ENCODE measurements around the gene BLTP3B. TPM values are rescaled to one million over a fixed set of nuclear protein-coding genes. Genes with fewer than 3 reads are reported as not detected.

BLTP3B gene
- total RNA-seq, 4 donors from 2014 or later: 18.6 to 27.3 (median 22.2) TPM

- Histone ChIP-seq H3K4me1 (no peaks in the 10 kb centered on the region), H3K4me3 (no peak overlapping the region), H3K27me3 (no peaks in the 10 kb centered on the region), H3K36me3 (no peaks in the 10 kb centered on the region), H3K9me3 (no peaks in the 10 kb centered on the region), H3K27ac (no peak overlapping the region)
- TF ChIP-seq POLR2A (IDR thresholded peaks at IDR 0.05) (no peak), EP300 (IDR thresholded peaks at IDR 0.05) (no peak), CTCF (IDR thresholded peaks at IDR 0.05) (no peak), POLR2AphosphoS5 (IDR thresholded peaks at IDR 0.05) (no peak)
- DNase-seq (ENCODE audit: low spot score in 2 of 2): peak in 1 of 2 donors; percentile 26
- 100% methylated on average over 2 of the region's 2 CpGs for WGBS
Observed at GRCh38 chr12:100151769-100152168, 9.1 kb upstream of the BLTP3B start.

GRCh38 chr12:100146252-100146651, 3.6 kb upstream of the BLTP3B start:
- no peak for DNase-seq (ENCODE audit: low spot score in 2 of 2)
- H3K4me1 ChIP-seq: peaks cover 6% of the 10 kb centered on the region
- no peaks in the 10 kb centered on the region for H3K27me3 ChIP-seq
- H3K9me3 ChIP-seq: no peaks in the 10 kb centered on the region
- WGBS: 97% methylated on average over 2 of the region's 2 CpGs
- H3K36me3 ChIP-seq: no peaks in the 10 kb centered on the region
- H3K4me3 ChIP-seq: no peak overlapping the region
- no peak overlapping the region for H3K27ac ChIP-seq
- TF ChIP-seq POLR2AphosphoS5 (IDR thresholded peaks at IDR 0.05): no peak
- no peak for TF ChIP-seq EP300 (IDR thresholded peaks at IDR 0.05)
- TF ChIP-seq POLR2A (IDR thresholded peaks at IDR 0.05): no peak
- TF ChIP-seq CTCF (IDR thresholded peaks at IDR 0.05): no peak

DNA sequence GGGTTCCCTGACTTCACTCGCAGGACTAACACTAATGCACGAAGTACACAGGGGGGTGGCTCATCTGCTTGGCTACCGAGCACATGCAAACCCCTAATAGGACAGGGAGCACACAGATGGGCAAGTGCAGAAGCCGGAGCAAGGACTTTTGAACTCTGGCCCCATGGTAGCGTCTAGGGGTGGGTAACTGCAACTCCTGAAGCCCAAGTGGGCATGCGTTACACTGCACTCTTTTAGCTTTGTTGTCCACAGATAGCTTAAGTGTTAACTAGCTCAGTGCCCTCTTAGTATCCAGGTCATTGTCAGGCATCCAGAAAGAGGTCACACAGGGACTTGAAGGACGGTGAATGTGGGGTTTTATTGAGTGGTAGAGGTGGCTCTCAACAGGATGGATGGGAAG, 3.0 kb upstream of the BLTP3B start:
- H3K27ac ChIP-seq: no peak overlapping the region
- H3K4me1 ChIP-seq: peaks cover 11% of the 10 kb centered on the region
- 93% methylated on average over 7 of the region's 7 CpGs for WGBS
- H3K36me3 ChIP-seq: no peaks in the 10 kb centered on the region
- H3K27me3 ChIP-seq: no peaks in the 10 kb centered on the region
- DNase-seq (ENCODE audit: low spot score in 2 of 2): no peak
- no peaks in the 10 kb centered on the region for H3K9me3 ChIP-seq
- TF ChIP-seq EP300 (IDR thresholded peaks at IDR 0.05) (no peak), CTCF (IDR thresholded peaks at IDR 0.05) (no peak), POLR2AphosphoS5 (IDR thresholded peaks at IDR 0.05) (no peak), POLR2A (IDR thresholded peaks at IDR 0.05) (no peak)
- no peak overlapping the region for H3K4me3 ChIP-seq

DNA sequence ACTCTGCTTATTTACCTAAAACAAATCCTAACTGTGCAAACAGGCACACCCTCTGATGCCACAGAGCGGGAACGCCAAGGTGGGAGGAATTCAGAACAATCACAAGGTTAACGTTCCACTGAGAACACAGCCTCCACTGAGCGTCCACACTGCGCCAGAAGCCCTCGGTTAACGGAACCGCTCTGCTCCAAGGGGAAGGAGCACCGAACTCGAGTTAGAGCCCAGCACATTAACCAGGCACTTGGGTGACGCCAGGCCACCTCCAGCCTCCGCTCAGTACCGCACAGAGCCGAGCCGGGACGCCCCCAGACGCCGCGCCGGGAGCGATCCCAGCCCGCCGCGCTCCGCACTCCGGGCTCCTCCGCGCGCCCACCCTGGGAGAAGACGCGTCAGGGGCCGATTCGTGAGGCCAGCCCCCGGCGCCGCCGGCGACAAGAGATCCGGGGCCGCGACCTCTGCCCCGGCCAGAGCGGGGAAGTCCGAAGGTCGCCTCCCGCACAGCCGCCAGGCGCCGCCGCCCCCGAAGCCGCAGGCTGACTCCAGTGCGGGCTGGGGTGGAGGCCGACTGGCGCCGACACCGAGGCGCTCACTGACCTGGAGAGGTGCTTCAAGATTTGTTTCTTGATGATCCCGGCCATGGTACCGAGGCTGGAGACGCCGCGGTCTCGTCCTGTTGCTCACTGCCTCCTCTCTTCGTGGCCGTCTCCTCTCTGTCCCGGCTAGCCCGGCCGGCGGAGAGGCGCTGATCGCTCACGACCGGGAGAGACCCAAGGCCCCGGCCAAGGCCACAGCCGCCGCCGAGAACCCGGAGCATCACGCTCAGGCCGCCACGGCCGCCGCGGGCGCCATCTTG, 450 bp downstream of the BLTP3B start:
- Histone ChIP-seq H3K9me3 (no peaks in the 10 kb centered on the region), H3K36me3 (no peaks in the 10 kb centered on the region), H3K27ac (peak overlapping the region; percentile 100), H3K4me1 (peaks cover 39% of the 10 kb centered on the region), H3K4me3 (peak overlapping the region; percentile 100), H3K27me3 (no peaks in the 10 kb centered on the region)
- DNase-seq (ENCODE audit: low spot score in 2 of 2): peak in 1 of 2 donors; percentile 71
- under 1% methylated on average over 22 of the region's 86 CpGs for WGBS
- no peak for TF ChIP-seq CTCF (IDR thresholded peaks at IDR 0.05)
- peak in 1 of 3 donors; percentile 25 for TF ChIP-seq POLR2AphosphoS5 (IDR thresholded peaks at IDR 0.05)
- peak in 1 of 2 donors; percentile 70 for TF ChIP-seq POLR2A (IDR thresholded peaks at IDR 0.05)

- Histone ChIP-seq H3K9me3 (no peaks in the 10 kb centered on the region), H3K4me1 (peaks cover 39% of the 10 kb centered on the region), H3K36me3 (no peaks in the 10 kb centered on the region), H3K27me3 (no peaks in the 10 kb centered on the region), H3K27ac (peak overlapping the region; percentile 100), H3K4me3 (peak overlapping the region; percentile 100)
- no peak for TF ChIP-seq CTCF (IDR thresholded peaks at IDR 0.05)
- TF ChIP-seq POLR2AphosphoS5 (IDR thresholded peaks at IDR 0.05): no peak
- no peak for TF ChIP-seq EP300 (IDR thresholded peaks at IDR 0.05)
- TF ChIP-seq POLR2A (IDR thresholded peaks at IDR 0.05): no peak
- DNase-seq (ENCODE audit: low spot score in 2 of 2): no peak
- 5% methylated on average over 6 of the region's 6 CpGs for WGBS
Observed at GRCh38 chr12:100141666-100141997, 1.0 kb downstream of the BLTP3B start.
